HG02678 (cell line): ENCODE data around the gene NODAL.

Source experiments
- ATAC-seq: cut with Tn5 transposase; IDR thresholded peaks from one replicate; pipeline ENCODE4 v1.9.1; 2021; ENCODE audit warnings: mild to moderate bottlenecking, moderate library complexity; ENCODE audit not compliant: unreplicated experiment

The NODAL gene

DNA sequence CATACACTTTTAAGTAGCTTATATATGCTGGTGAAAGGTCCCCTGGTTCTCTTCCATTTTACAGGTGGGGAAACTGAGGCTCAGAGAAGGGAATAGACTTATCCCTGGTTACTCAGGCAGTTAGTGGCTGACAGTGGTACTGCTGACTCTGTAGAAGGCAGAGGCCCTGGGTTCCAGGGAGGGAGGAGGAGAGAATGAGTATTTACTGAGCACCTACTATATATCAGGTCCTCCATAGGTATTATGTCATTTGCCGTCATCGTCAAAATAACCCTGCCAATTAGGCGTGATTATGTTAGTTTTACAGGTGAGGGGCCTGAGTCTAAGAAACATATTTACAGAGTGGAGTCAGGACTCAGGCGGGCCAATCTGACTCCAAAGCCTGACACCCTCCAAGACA, 23.8 kb upstream of the NODAL start:
- ATAC-seq: no peak

DNA sequence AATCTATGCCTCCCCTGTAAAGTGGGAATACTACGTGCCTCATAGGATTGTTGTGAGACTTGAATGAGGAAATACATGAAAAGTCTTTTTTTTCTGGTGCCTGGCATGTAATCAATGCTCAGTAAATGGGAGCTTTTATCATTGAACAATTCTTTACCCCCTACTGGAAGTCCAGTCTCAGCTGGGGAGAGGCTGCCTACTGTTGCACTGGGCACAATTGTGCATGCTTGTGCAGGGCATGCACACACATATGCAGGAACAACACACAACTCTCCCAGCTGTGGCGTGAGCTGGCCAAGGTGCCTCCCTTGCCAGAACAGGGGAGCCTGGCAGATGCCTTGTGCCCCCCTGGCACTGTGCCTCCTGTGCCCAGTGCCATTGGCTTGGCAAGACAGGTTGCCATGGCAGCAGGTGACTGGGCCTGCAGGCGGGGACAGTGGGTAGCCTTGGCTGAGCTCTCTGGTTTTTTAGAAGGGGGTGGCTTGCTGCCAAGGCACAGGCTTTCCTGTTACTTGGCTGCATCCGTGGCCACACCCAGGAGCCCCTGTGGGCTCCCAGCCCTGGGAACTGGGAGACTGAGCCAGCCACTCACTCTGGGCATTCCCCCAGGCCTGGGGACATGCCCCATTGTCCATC, 21.0 kb upstream of the NODAL start:
- ATAC-seq: no peak

DNA sequence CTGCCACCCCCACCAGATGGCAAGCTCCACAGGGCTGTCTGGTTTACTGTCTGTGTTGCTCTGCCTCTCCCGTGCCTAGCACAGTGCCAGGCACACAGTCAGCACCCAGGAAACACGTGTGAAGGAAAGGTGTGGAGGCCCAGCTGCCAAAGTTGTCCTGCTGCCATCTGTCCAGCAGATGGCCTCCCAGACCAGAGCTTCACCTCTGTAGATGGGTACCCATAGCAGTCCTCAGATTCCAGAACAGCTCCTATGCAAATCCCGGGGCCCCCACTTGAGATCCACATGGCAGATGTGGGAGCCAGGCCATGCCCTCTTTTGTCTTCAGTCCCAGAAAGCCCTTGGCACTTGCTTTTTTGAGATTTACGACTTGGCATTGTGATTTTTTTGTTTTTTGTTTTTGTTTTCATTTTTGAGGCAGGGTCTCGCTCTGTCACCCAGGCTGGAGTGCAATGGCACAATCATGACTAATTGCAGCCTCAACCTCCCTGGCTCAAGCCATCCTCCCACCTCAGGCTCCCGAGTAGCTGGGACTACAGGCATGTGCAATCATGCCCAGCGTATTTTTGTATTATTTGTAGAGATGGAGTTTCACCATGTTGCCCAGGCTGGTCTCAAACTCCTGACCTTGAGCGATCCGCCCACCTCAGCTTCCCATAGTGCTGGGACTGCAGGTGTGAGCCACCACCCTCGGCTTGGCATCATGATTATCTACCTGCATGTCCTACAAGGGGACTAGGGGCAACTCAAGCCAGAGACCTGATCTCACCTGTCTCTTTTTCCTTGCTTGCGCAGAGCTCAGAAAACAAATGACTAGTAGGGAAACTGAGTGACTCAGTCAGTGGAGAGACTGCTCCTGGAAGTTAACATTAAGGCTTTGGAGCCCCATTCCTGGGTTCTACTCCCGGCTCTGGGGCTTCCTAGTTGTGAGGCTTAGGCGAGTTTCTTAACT, 20.2 kb upstream of the NODAL start:
- ATAC-seq: no peak

DNA sequence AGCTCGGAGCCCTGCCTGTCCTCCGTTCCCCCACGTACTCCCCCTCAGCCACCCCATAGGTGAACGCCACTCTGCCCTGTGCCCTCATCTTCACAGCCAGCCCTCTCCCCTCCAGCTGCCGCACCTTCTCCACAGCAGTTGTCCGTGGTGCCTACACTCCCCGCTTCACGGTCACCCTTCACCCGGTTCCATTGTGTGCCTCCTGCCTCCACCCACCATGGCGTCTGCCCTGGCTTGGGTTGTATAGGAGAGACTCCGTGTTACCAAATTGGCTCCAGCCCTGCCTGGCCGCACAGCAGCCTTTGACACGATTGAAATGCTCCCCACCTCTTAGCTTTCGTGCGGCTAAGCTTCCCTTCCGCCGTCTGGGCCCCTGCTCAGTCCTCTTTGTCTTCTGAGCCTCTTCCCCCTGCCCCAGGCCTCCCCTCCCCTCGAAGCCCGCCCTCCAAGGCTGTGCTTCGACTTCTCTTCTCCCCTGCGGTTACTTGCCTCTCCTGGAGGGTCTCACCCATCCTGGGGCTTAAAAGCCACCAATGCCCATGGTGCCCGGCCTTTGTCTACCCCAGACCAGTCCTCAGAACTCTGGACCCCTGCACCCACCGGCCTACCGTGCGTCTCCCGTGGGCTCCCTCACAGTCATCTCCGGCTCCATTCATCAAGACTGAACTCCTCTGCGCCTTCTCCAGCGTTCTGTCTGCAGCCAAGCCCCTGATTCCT, 18.5 kb upstream of the NODAL start:
- no peak for ATAC-seq

DNA sequence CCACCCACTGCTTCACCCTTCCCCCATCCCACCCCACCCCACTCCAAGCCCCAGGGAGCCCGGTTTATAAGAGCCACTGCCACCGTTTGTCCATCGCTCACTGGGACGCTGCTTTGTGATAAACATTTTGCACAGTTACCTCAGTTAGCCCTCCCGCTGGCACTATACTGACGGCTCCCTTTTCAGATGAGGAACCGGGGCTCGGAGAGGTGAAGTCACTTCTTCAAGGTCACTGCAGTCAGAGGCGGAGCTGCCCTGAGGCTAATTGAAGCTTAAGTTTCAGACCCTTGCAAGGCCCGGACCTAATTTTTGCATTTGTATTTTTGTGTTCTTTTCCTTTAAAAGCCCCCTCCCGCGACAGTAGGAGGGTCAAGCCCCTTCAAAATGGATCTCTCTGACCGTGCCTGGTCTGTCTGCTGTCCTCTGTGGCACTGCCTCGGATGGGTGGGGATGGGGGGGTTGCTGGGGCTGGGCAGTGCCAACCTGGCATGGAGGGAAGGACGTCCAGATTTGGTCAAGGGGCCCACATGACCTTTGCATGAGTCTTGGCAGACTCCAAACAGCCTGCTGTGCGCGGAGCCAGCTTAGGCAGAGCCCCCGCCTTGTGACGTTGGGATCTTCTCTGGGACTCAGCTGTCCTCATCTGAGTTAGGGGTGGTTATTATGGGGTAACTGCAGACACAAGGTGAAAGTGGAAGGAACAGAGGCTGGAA, 17.7 kb upstream of the NODAL start:
- no peak for ATAC-seq

DNA sequence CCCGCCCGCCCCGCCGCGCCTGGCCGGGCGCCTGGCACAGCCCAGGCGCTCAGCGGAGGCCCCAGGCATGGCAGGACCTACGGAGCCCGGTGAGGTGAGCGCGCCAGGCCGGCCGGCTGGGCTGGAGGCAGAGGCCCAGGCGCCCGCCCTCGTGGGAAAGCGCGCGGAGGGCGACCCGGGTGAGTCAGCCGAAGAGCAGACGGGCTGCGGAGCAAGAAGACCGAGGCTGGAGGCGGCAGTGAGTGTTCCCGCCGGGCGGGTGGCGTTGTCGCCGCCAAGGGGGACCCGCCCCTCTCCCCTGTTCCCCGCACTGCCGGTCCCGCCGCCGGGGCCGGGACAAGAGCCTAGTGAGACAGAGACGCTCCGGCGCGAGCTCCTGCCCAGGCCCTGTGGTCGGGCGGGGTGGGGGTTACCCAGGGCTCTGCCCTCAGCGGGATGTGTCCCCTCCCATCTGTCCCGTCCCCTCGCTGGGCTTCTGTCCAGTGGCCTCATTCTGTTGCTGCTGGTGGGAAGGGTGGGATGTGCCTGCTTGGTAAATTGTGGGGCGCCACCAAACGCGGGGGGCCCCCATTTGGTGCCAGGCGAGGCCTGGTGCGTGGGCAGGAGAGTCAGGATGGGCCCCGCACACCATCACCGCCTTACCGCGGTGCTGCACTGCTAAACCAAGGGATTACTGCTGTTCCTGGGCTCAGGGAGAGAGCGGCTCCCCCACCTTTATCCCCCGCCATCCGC, 17.0 kb upstream of the NODAL start:
- ATAC-seq: no peak

DNA sequence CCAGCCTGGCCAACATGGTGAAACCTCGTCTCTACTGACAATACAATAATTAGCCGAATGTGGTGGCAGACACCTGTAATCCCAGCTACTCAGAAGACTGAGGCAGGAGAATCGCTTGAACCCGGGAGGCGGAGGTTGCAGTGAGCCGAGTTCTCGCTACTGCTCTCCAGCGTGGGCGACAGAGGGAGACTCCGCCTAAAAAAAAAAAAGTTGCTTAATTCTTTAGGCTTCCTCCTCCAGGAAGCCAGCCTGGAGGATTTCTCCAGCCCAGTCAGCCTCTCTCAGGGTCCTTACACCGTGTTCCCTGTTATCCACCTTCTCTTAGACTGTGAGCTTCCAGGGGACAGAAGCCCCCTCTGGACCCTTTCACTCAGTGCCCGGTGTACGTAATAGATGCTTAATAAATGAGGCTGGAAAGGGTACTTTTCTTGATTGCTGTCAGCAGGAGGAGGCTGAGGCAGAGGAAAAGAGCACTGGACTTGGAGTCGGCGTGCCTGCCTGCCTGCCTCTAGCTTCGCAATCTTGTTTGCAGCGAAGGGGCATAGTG, 16.4 kb upstream of the NODAL start:
- ATAC-seq: no peak

DNA sequence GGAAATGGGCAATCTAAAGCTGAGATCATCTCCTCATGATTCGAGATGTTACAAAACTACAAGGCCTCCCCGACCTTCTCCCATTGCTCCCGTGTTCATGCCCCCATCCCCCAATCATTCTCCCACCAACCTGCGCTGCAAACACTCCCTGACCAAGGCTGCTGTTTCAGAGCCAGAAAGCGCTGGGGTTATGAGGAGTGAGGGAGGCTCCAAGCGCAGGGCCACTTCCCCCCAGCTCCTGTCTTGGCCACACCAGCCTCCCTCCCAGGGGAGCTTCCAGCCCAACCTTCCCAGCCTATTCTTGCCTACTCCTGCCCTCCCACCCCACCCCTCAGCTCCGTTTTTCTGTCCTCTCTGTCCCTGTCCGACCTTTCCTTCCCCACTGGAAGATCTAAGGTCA, 14.7 kb upstream of the NODAL start:
- no peak for ATAC-seq

DNA sequence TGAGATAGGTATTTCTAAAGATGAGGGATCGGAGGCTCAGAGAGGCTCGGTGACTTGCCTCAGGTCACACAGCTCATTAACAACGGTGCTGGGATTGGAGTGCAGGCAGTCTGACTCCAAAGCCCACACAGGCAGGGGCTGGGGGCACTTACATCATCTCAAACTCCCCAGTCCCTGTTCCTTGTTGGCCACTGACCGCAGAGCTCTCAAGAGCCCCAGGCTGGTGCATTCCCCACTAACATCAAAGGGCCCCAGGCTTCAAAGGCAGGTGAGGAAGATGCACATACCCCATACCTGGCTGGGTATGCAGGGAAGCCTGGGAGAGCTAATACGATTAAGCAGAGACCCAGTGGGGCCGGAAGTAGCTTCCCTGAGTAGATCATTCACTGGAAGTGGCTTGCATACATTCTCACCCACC, 13.7 kb upstream of the NODAL start:
- no peak for ATAC-seq

DNA sequence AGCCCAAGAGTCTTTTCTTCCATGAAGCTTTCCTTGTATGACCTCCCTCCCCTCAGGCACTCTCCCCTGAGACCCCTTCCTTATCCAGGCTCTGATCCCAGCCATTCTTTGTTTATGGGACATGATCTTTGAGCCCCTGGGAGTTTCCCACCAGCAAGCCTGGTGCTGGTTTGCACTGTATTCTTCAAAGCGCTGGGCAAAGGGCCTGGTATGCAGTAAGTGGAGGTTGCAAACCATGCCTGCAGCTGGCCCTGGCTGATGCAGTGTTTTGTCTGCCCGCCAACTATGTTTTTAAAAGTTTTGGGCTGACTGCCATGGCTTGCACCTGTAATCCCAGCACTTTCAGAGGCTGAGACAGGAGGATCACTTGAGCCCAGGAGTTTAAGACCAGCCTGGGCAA, 6.8 kb upstream of the NODAL start:
- ATAC-seq: no peak

DNA sequence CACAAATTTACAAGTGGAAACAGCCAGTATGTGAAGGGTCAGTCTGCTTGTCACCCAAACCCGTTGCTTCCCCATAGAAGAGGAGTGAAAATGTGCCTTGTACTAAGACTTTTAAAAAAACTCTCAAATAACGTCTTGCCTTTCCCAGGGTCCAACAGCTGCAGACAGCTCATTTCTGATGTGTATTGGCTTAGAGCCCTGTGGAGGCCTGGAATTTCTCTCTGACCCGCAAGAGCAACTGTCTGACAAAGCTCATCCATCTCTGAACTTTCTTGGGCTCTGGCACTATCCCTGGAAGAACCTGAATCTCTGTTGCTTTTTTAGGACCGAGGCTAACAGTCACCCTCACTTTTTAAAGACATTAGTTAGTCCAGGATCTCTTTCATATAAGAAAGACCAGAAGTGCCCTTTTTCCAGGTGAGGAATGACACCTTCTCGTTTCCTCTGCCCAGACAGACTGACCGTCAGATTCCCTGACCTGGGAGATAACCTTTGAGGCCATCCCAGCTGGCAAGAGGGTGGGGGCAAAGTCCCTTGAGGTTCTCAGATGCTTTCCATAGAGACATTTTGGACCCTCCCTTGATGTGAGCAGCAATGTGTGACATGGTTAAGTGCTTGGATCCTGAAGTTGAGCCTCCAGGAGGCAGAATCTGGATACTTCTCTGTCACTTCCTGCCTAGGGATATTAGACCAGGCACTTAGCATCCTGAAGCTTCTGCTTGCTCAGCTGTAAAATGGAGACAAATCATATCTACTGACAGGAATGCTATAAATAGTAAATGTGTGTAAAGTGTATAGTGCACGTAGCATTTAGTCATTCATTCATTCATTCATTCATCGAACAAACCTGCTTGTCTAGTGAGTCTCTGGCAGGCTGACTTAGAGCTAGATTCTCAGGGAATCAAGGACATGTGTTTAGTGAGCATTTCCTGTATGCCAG, 4.5 kb upstream of the NODAL start:
- no peak for ATAC-seq

DNA sequence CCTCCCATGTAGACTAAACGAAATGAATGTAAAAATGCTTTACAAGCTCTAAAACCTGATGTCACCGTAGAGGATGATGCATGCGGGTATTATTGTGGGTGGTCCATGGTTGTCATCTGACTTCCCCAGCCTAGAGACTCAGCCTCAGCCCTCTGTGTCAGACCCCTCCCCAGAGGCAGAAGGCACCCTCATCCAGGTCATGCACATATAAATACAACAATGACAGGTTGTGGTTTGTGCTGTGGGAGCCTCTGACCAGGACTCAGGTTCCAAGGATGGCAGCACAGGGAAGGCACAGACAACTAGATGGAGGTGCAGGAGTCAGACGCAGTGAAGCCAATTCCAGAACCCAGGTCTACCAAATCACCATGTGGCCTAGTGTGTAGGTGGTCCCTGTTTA, 3.3 kb upstream of the NODAL start:
- no peak for ATAC-seq

DNA sequence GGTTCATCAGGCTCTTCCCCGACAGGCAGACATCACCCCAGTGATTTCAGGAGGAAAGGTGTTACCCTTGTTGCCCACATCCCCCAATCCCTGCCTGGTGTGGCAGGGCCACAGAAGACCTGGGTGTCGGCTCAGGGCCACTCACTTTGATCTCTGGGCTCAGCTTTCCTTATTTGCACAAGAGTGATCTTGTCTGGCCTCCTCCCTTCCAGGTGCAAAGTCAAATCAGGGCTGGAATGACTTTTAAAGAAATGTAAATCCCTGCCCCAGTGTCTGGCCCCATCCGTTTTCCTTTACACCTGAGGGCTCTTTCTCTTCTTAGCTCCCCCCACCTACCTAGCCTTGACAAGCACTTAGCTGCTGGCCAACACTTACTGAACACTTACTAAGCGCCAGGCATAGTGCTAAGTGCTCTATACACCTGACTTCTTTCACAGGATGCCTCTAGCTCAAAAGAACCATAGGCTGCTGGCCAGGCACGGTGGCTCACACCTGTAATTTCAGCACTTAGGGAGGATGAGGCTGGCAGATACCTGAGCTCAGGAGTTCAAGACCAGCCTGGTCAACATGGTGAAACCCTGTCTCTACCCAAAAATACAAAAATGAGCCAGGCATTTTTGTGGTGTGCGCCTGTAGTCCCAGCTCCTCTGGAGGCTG, 979 bp upstream of the NODAL start:
- ATAC-seq: no peak

DNA sequence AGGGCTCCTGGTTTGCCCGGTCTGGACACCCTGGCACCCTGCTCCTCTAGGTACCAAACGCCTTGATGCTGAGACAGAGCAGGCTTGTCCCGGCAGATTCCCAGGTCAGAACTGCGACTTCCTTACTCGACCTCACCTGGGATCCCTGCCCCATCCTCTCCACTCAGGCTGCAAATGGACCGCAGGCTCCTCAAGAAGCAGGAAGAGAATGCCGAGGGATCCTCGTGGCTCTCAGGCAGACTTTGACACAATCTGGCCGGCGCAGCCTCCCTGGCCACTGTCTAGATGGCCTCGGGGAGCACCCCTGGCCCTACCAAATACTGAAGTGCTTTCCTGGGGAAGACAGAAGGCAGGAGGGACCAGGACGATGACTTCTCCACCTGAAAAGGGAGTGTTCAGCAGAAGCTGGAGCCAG, 421 bp upstream of the NODAL start:
- ATAC-seq: no peak

DNA sequence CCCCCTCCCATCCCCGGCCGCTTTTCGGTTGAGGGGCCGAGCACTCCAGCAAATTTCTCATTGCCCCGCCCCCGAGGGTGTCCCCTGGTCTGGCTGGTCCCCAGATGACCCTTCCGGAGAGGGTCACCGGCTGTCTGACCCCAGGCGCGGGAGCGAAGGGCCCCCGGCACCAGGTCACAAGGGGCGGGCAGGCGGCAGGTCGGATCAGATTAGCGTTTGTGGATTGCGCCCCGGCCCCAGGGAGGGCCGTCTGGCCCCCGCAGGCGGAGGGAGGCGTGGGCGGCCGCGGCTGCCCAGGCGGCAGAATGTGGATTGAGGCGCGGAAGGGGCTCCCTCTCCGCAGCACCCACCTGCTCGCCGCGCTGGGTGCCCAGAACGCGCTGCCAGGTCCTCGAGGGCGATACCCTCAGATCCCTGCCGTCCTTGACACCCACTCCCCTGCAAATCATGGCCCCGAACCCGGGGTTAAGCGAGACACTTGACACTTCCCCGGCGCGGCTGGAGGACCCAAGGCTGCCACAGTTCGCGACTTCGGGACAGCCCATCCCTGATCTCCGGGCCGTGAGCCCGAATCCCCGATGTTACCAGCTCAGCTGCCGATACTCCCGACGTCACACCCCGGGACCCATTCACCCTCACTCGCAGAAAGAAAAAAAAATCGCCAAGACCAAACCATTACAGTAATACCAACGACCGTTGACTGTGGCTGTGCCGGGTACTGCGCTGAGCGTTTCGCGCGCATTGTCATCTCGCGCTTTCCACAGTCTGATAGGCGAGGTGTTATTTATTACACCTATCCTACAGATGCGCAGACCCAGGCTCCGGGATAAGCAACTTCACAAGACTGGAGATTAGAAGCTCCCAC, 953 bp downstream of the NODAL start:
- no peak for ATAC-seq

DNA sequence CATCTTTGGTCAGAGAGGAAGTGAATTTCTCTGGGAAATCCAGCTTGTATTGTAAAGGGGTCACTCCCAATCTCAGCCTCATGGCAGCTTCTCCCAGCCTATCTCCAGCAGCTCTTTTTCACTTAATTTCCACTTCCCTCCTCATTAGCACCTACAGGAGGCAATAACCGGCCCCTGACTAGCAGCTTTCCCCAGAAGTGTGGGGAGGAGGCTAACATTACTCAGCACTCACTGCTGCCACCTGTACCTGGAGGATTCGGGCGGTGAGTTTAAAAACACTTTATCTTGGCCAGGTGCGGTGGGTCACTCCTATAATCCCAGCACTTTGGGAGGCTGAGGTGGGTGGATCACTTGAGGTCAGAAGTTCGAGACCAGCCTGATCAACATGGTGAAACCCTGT, 3.8 kb downstream of the NODAL start:
- no peak for ATAC-seq

DNA sequence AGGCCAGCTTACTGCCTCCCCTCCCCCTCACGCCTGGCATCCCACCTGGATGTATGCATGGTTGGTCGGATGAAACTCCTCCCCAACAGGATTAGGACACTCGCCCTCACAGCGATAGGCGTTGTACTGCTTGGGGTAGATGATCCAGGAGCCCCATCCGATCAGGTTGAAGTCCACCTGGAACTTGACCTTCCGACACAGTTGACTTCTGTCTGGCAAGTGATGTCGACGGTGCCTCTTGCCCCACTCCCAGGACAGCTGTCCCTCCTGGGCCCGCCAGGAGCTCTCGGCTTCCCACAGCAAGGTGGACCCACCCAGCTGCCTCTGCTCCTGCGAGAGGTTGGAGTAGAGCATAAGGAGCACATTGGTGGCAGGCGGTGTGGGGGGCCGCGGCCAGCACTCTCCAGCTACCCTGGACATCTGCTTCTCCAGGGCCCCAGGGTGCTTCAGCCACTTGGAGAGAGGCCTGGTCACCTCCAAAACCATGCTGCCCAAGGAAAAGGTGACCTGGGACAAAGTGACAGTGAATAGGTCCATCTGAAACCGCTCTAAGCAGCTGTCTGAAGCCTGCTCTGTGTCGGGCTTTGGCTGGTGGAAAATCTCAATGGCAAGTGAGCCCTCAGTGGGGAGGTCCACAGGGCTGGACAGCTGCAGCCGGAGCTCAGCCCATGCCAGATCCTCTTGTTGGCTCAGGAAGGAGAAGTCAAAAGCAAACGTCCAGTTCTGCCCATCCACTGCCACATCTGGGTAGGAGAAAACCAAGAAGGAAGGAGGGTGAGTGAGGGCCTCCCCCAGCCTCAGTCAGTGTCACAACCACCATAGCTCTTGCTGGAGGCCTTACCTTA, 6.0 kb downstream of the NODAL start:
- no peak for ATAC-seq
